ENCODE data around the gene RBM8A.

The RBM8A gene

DNA sequence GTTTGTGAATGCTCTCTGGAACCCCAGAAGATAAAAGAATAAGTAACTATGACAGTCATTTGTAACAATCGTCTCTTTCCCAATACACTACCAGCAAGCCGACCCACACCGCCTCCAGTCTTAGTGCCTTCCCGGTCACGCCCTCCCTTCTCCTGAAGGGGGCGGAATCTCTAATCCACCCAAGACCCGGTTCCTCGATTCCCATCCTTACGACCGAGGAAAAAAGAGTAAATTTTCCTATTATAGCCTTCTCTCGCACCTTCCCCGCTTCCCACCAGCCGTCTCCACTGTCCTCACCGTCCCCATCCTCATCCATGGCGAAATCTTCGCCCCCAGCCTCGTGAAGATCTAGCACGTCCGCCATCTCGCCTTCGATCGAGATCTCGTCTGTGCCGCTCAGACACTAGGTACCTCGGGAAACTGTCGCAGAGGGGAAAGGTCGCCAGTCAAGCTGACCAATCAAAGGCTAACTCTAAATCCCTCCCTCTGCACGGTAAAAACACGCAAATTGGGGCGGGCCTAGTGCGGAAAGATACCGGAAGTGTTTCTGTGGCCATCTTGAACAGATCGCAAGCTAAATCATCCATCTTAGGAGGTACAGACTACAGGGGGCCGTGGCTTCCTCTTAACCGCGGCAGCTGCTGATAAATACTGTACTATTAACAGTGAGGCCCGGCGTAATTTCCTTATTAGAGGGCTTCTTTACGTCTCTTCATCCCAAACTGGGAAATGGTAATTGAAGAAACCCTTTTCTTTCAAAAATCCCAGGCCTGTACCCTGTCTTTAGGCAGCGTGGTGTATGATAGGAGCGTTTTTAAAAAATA lies at the start of gene RBM8A:
RBM8A (minus strand) TSS at position 422 of the 824 bp plus-strand sequence; CDS start at position 364, 58 bp downstream.
- peak; percentile 96 for DNase-seq

- DNase-seq, result no peak
Observed at GRCh38 chr1:145977016-145977415, 49.7 kb upstream of the RBM8A start.

DNA sequence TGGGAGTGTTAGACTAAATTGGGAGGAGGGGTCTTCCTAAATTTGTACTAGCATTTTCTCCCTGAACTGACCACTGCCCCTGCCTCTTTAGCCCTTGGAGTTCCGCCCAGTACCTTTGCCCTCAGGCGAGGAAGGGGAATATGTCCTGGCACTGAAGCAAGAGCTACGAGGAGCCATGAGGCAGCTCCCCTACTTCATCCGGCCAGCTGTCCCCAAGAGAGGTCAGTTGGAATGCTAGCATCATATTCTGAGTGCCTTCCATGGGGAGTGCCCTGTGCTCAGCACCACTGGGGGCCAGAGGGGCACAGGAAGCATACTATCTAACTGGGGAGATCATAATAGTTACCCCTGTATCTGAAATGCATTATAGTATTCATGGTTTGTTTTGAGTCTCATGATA lies 47.9 kb upstream of the RBM8A start:
- no peak for DNase-seq

DNA sequence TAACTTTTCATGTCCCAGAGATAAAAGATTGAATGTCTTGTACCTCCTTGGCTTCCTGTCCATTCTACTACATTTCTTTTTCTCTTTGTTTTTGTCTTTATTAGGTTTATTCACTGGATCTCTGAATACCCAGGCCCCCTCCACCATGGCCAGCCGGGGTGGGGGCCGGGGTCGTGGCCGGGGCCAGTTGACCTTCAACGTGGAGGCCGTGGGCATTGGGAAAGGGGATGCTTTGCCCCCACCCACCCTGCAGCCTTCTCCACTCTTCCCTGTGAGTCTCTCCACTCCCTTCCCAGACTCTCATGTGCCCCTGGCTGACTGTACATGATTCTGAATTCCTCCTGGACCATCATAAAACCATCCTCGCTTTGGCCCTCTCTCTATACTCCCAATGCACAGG lies 47.4 kb upstream of the RBM8A start:
- no peak for DNase-seq

- DNase-seq, result no peak
Observed at GRCh38 chr1:145972580-145972979, 45.3 kb upstream of the RBM8A start.

GRCh38 chr1:145967288-145967687 lies 40.0 kb upstream of the RBM8A start:
- DNase-seq, result no peak

DNA sequence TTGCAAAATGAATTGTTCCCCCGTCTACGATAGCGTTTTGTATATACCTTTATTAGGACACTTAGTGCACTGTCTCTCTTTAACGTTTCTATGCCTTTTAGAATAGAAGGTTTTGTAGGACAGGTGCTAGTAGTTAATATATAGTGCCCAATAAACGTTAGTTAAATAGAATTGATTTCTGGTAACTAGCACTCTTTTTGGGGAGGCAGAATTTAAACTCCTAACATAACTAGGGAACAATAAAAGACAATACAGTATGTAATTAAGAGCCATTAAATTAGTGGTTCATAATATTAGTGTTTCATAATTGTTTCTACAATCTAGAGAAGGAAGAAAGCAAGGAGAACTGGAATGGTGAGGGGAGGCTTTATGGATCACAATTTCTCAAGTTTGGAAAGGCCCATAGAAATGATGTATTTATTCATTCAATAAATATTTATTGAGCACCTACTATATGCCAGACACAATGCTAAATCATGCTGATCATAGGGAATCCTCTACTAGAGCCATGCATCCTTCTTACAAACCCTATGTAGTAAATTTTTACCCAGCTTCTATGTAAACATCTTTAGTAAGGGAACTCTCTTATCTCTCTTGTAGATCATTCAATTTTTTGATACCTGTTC lies 37.9 kb upstream of the RBM8A start:
- DNase-seq, result no peak

GRCh38 chr1:145964328-145965118 lies 37.2 kb upstream of the RBM8A start, which contains the start of the genes ANKRD34A and POLR3GL:
ANKRD34A (minus strand) TSS chr1:145964575; CDS start chr1:145961759, 2,816 bp downstream.
POLR3GL (plus strand) TSS chr1:145964690; CDS start chr1:145974866, 10,176 bp downstream.
- DNase-seq, result peak; percentile 91

DNA sequence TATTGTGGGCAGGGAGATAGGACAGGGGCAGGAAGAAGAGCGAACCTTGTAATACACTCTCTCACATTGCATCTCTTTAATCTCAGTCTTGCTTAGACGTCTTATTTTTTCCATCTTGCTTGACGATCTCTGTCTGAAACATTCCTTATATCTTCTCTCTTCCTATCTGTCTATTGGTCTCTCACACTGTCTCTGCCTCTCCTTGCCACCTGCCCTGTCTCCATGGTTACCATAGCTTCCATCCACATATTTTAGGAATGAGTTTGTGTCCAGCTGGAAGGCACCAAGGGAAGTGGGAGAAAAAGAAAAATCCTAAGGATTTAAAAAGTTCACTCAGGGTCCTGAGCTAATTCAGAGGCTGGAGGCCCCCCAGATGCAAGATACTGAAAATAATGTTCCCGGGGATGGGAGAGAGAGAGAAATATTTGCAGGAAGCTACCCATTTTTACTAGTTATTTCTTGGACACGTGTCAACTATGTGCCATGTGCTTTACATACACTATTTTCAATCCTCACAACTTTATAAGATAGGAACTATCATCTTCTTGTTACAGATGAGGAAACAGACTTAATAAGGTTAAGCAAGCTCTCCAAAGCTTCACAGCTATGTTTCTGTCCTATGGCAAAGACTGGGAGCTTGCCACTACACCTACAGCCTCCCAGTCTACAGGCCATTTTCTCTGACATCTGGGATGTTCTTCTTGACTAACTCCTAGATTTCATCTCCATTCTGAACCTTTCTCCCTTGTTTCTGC lies 36.2 kb upstream of the RBM8A start:
- DNase-seq, result no peak

DNA sequence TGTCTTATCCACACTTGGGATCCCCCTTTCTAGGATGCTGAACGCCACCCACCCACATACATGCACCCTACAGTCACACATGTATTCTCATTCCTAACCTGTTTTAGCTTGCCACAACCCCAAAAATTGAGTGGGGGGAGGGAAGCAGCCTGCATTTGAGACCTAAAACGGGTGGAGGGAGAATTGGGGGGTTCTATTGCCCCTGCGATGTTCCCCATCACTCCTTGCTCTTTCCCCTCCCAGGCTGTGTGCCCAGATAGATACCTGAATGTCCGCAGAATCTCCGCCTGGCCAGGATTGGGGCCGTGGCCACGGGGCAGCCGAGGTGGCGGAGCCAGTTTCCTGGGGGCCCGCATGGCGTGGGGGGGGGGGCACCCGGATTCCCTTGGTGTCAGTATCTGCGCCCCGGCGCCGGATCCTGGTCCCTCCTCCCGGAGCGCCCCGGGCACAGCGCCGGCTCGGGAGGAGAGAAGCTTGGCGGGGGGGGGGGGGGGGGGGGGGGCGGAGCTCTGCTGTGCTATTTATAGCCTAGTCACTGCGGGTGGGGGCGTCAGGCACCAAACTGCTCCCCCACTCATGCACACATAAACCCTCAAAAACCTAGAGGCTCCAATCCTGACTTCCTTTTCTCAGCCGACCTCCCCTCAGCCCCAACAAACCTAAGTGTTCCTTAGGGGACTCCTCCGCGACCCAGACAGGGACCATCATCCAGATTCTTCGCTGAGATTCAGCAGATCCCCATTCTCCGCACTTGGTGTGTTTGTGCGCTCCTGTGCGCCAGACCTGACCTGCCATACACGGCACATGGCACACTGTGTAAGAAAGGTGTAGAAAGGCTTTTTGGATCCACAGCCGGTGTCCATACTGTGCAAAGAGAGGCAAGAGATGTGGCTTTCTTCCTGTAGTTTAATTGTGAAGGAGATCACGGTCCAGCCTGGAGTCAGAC lies 35.1 kb upstream of the RBM8A start:
- peak; percentile 7 for DNase-seq

GRCh38 chr1:145961425-145962156 lies 34.3 kb upstream of the RBM8A start:
- DNase-seq, result peak; percentile 36

GRCh38 chr1:145961109-145961424 lies 33.8 kb upstream of the RBM8A start:
- DNase-seq, result no peak

DNA sequence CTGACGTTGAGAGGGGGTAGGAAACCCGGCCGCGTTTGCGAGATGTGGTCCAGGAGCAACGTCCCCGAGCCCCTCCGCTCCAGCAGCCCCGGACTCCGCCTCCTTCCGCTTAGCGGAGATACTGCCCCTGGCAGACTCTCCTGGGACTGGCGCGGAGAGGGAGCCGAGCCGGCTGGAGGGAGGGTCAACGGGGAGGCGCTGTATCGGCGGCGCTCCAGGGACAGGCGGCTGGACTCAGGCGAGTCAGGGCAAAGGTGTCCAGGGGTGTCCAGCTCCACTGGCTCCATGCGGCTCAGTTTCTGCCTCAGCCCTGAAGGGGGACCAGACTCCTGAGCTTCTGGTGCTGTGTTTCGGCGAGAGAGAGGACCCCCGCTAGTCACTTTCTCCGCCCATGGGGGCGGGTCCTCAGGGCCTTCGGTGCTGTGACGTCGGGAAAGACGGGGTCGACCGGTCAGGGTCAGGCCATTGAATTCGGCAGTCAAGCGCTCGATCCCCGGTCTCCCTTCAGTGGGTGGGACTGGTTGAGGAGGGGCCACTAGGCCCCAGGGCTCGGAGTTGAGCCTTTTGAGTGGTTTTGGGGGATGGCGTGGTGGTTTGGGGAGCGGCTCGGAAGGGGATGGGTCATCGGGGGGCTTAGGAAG lies 33.3 kb upstream of the RBM8A start:
- DNase-seq, result peak; percentile 46

GRCh38 chr1:145959957-145960467 lies 32.7 kb upstream of the RBM8A start:
- DNase-seq, result no peak

- no peak for DNase-seq
Observed at GRCh38 chr1:145959333-145959732, 32.0 kb upstream of the RBM8A start.

DNA sequence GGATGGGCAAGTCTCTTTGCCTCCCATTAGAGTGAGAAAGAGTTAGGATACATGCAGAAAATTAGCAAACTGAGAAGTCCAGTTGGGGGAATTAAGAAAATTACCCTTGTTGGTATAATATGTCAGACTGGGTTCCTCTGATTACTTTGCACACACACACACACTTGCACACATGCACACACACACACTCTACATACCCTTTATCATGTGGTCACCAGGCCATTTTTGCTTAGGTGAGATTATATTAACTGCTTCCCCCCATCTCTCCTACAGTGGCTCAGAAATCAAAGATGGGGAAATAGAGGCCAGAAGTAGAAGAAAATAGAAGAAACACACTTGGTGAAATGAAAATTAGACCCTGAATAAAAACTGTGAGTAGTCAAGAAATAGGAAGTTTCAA lies 31.4 kb upstream of the RBM8A start:
- no peak for DNase-seq

DNA sequence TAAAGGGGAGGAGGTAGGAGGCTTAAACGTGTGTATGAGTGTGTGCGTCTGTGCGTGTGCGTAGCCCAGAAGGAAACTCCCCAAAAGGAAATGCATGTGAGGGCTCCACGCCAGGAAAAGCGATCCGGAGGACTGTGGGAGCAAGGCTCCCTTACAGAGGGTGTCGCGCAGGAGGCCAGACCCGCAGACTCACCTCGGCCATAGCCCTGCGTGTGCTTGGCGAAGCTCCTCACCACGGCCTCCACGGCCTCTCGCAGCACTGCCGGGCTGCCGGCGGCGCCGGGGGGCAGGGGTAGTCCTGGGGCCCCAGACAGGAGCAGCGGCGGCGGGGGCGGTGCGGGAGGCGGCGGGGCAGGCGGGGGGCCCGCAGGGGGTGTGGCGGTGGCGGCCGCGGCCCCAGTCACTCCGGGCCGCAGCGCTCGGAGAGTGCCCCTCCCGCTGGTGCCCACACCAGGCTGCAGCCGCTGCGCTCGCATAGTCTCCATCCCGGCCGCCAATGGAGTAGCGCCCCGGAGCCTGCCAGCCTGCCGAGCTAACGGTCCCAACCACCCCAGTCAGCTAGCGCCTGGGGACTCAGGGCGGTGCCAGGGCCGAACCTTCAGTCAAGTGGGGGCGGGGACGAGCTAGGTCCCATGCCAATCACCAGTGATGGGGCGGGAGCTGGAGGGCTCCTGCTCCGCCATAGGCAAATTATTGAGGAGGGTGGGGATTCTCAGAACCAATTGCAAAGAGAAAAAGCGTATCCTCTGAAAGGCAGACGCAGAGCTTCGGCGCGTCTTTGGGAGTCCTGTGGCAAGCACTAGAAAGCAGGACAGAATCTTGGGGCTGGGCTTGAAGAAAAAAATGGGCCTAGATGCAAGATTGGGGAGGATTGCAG lies 30.4 kb upstream of the RBM8A start, which contains the start of gene LIX1L:
LIX1L (minus strand) TSS at position 575 of the 877 bp plus-strand sequence; CDS start at position 485, 90 bp downstream.
- DNase-seq, result peak; percentile 93

DNA sequence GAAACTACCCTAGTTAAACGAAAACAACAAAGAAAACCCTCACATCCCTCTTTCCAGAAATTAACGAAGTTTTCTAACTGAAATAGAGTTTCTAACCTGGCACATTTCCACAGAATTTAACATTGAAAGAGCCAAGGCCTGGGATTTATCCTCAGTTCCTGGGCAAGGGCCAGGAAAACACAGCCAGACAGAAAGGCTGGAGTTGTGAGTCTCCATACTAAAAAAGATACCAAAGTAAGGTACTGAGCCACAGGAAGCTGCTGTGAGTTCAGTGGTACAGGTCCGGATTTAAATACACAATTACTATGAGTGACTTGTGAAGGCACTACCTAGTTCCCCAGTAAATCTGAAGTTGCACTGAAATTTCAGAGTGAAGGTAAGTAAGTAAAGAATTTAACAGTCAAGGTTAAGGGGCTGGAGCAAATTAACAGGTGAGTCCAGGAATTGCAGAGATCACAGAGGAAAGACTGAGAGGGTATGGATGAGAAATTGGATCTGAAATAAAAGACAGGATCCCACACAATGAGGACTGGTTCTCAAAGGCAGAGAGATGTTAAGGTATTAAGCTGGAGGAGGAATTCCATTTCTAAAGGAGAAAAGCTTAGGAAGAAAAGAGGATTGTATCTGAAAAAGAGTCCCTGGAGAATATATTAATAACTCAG lies 29.6 kb upstream of the RBM8A start:
- no peak for DNase-seq
